GM23248 (cell line): Measurements from ENCODE around the gene TENM4.

Experiments
- EZH2 ChIP-seq: fragments of 200-600 bp; sonication (generic); IDR thresholded peaks from 2 replicates; pipeline ENCODE4 v1.6.1; 2018; ENCODE audit warnings: antibody characterized with exemption, mild to moderate bottlenecking; ENCODE audit not compliant: insufficient read depth, poor library complexity, severe bottlenecking
- EZH2phosphoT487 ChIP-seq: fragments of 200-600 bp; sonication (generic); IDR thresholded peaks from 2 replicates; pipeline ENCODE4 v1.6.1; 2018; ENCODE audit warnings: antibody characterized with exemption, moderate library complexity, mild to moderate bottlenecking, low read depth; ENCODE audit not compliant: insufficient read depth

- no peak for TF ChIP-seq EZH2phosphoT487
- no peak for TF ChIP-seq EZH2
These were observed 283.1 kb downstream of the TENM4 start for GRCh38 chr11:79157738-79158137.
